Erythroblast (primary cell): ENCODE measurements around the gene ENTPD8.
A peak's percentile ranks its signal among the peaks of the same experiment; 100 is the strongest.

Experiments
- DNase-seq, 2 experiments: peaks; one replicate each; lab custom pipeline; 2025; lab: John Stamatoyannopoulos, UW
- GATA1 ChIP-seq: IDR thresholded peaks from 2 replicates; pipeline ENCODE4 v1.6.1; 2011; ENCODE audit warnings: low read depth, mild to moderate bottlenecking, control low read depth, low read length, moderate library complexity
- POLR2A ChIP-seq: IDR thresholded peaks from 2 replicates; pipeline ENCODE4 v1.6.1; 2011; ENCODE audit warnings: mild to moderate bottlenecking, low read length

ENTPD8 gene

GRCh38 chr9:137459152-137459600 is 18.0 kb upstream of the ENTPD8 start, which contains the start of gene NSMF:
Gene NSMF, minus strand, starts transcription at chr9:137459334. Its CDS starts 232 bp downstream, at chr9:137459102.
- TF ChIP-seq POLR2A = peak; percentile 54
- no peak for TF ChIP-seq GATA1
- DNase-seq = peak; percentile 93 to 98

DNA sequence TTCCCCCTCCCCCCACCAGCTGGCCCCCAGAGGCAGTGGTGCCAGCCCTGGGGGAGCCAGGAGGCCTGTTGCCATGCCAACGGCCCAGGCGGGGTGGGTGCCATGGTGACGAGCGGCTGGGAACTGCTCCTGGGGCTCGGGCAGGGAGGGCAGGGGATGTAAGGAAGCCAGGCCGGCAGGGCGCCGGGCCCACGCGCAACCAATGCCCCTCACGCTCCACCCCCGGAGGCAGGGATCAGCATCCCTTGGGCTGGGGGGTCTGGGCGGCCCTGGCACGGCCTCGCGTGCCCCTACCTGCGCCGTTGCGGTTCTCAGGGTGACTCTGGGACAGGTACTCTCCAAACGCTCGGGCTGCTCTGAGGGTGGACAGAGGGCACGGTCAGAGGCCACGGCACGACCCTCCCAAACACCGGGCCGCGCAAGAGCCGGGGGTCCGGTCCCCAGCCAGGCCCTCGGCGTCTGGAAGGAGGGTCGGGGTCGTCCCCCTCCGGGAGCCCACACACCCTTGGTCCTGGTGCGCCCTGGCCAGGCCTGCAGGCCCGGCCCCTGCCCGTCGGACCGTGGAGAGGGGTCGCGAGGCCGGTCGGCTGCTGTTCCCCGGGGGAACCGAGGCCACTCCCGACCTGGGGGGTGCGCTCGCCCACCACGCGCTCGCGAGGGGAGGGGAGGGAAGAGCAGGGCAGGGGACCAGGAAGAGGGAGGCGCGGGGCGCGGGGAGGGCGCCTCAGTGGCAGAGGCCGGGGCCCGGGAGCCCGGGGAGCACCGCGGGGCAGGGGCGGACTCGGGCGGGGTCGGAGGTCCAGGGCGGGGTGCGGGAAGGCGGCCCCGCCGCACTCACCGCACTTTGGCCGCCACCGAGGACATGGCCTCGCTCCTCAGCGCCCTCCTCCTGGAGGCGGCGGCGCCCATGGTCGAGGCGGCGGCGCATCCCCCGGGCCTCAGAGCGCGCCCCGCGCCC is 17.3 kb upstream of the ENTPD8 start:
- peak; percentile 67 to 82 for DNase-seq
- TF ChIP-seq POLR2A = no peak

GRCh38 chr9:137457406-137458193 is 16.4 kb upstream of the ENTPD8 start:
- no peak for DNase-seq
- no peak for TF ChIP-seq POLR2A
- no peak for TF ChIP-seq GATA1

DNA sequence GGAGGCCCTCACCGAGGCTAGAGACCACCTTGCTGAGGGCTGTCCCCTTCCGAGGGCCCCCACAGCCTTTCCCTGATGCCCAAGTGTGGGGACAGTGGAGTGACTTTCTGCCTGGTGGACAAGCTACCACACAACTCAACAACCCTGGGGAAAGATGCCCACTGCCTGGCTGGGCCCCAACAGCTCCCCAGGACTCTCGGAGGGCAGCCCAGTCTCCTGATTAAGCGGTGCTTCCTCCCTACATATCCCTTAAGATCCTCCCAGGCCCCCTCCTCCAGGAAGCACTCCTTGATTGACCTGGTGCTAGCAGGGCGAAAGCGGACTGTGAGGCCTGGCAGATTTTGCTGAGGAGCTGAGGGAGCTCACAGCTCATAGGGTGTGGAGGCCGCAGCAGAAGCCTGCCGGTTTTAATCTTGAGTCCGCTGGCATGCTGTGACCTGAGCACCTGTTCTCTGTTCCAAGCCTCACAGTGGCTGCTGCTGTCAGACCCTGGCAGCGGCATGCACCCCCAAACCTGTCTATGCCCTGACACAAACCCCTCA is 15.8 kb upstream of the ENTPD8 start:
- no peak for TF ChIP-seq GATA1
- TF ChIP-seq POLR2A = no peak
- DNase-seq = no peak

DNA sequence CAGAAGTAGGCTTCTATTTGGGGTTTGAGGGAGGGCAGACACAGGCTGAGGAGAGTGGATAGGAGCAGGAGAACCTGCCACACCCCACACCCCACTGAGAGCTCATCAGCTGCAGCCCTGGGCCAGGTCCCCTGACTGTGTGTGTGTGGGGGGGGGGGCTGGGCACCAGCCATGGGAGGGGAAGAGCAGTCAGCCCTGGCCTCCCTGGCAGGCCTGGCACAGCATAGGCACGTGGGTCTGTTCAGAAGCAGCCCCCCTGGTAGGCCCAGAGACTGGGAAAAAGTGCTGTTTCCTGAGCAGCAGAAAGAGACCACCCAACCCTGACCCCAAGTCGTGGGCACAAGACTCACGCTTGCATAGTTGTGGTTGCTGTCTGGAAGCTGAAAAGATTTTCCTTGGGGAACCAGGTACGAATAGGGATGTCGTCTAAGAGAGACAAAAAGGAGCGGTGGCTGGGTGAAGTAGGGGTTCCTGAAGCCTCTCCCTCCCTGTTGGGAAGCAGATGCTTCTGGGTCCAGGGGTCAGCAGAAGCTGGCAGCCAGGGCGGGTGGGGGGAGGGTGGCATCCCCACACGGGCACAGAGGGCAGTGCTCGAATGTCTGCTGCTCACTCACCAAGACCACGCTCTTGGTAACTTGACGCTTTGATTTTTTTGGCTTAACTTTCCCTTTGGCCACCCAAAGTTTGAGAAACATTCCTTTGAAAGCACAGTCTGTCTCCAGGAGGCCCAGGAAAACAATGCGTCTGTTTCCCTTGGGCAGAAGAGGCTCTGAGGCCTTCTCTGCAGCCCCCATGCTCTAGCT is 15.1 kb upstream of the ENTPD8 start:
- no peak for TF ChIP-seq POLR2A
- TF ChIP-seq GATA1 = no peak
- DNase-seq = no peak

DNA sequence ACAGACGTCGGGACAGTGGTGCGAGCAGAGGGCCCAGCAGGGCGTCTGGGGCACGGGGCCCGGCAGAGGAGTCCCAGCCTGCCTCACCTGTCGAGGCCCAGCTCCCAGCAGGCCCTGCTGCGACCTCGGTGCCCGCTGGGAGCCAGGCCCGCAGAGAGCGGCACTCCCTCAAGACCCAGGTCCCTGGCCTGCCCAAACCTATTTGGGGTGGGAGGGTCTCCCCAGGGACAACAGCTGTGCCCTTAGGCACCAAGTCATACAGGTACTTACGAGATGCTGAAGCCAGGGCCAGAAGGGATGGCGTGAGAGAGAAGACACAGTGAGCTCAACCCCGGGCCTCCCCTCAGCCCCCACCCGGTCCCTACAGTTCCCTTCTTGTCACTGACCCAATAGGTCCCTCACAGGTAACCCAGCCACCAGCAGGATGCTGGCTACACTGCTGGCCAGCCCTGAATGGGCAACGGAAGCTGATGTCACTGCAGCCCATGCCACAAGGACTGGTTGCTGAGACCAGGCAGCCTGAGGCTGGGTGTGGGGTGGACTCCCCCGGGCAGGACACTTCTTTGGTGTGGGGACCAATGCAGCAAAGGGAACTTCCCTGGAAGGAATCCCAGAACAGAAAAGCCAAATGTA is 14.3 kb upstream of the ENTPD8 start:
- peak in 1 of 2 experiments; percentile 37 for DNase-seq
- TF ChIP-seq POLR2A = no peak
- TF ChIP-seq GATA1 = no peak

DNA sequence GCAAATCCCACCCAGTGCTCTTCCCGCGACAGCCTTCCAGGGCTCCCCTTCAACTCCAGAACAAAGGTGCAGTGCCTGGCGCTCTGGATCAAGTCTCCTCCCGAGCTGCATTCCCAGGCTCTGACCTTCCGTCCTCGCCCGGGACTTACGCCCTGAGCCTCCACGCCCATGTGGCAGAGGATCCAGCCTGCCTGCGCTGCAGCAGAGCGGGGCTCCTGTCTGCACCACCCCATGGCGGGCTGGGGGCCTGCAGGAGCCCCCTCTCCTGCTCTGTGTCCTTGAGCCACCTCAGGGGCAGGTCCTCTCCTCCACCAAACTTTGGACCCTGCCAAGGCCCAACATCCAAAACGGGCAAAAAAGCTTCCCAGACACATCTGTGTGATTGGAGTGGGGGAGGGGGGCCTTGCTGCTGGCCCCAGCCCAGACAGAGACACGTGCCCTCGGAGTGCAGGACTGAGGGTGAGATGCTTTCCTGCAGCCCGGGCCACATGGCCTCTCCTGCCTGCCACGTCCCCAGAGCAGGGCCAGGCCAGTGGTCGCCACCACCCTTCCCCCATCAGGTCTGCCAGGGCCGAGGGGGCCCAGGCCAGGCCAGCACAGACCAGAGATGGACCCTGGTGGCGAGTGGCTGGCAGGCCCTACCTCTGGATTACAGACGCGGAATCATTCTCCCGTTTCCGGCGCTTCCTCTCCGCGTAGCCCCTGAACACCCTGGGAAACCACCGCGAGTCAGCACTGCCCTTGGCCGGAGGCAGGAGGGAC is 13.6 kb upstream of the ENTPD8 start:
- peak in 1 of 2 experiments; percentile 53 for DNase-seq
- TF ChIP-seq GATA1 (no peak), POLR2A (no peak)

DNA sequence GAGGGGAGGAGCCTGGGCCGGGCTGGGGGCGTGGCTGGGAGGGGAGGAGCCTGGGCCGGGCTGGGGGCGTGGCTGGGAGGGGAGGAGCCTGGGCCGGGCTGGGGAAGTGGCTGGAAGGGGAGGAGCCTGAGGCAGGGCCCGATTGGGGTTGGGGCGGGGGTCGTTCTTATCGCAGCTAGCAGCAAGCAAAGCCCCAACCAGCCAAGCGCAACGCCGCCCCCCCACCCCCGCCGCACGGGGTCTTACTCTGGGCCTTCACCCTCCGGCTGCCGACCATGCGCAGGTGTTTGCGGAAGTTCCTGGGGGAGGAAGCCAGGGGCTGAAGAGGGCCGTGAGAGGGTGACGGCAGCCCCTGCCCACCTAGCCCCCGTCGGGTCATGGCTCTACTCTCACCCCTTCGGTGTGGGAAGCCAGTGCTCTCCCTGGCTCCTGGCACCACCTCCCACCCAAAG is 13.0 kb upstream of the ENTPD8 start:
- peak; percentile 69 to 72 for DNase-seq
- no peak for TF ChIP-seq GATA1
- no peak for TF ChIP-seq POLR2A

- no peak for TF ChIP-seq GATA1
- TF ChIP-seq POLR2A = no peak
- DNase-seq = peak; percentile 73 to 77
Measured at GRCh38 chr9:137453643-137454081, 12.5 kb upstream of the ENTPD8 start.

GRCh38 chr9:137452761-137453642 is 11.8 kb upstream of the ENTPD8 start:
- TF ChIP-seq POLR2A = no peak

More at GRCh38 chr9:137452761-137453642, 11.8 kb upstream of the ENTPD8 start:
- DNase-seq = no peak
